Measurements from ENCODE around the gene POU5F1. TPM values are rescaled to one million over a fixed set of nuclear protein-coding genes. Genes with fewer than 3 reads are reported as not detected.
A peak's percentile ranks its signal among the peaks of the same experiment; 100 is the strongest.

The POU5F1 gene
- total RNA-seq, 1 donor from 2014 or later = 1.6 TPM

GRCh38 chr6:31144296-31144969 lies 26.0 kb downstream of the POU5F1 start:
- no peak for DNase-seq (ENCODE audit: low read depth, low spot score)

DNA sequence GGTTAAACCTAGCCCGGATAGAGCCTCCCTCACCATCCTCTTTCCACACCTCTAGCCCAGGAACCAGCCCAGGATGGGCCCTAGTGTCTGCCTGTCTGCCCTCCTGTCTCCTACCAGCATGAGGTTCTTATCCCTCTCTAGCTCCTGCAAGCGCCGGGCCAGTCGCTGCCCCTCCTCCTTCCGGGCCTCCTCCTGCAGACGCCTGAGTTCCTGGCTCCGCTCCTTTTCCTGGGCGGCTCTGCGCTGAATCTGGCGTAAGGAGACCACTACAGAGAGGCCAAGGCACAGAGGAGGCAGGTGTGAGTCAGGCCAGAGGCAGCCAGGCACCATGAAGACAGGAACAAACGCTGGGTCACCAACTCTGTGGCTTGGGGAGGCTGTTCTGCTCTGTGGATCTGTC lies 27.3 kb downstream of the POU5F1 start:
- no peak for DNase-seq (ENCODE audit: low read depth, low spot score)

GRCh38 chr6:31142361-31142761 lies 28.1 kb downstream of the POU5F1 start:
- DNase-seq (ENCODE audit: low read depth, low spot score) = no peak

DNA sequence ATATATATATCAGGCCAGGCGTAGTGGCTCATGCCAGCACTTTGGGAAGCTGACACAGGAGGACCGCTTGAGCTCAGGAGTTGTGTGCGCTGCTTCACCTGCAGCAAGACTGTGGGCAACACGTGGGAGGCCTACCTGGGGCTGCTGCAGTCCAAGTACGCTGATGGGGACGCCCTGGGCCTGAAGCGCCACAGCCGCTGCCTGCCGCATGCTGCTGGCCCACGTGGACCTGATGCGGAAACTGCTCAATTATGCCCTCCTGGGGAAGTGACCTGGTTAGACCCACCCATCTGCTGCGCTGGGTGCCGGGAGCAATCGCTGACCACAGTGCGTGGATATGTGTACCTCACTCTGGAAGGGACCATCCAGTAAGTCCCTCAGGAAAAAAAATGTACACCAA lies 29.8 kb downstream of the POU5F1 start:
- DNase-seq (ENCODE audit: low read depth, low spot score) = no peak

DNA sequence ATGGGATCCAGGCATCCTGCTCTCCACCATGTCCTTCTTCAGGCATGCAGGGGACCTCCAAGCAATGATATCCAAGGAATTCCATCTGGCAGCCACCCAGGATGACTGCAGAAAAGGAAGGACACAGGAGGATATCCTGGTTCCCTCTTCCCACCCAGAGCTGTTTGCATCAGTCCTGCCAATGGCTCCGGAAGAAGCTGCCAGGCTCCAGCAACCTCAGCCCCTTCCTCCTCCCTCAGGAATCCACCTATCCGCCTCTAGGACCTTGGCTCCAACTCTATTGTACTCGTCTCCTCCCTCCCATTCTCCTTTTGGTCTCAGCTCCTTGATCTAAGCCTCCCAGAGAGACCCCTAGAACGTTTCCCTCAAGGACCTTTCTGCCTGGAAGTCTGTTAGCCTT lies 30.9 kb downstream of the POU5F1 start:
- no peak for DNase-seq (ENCODE audit: low read depth, low spot score)

DNA sequence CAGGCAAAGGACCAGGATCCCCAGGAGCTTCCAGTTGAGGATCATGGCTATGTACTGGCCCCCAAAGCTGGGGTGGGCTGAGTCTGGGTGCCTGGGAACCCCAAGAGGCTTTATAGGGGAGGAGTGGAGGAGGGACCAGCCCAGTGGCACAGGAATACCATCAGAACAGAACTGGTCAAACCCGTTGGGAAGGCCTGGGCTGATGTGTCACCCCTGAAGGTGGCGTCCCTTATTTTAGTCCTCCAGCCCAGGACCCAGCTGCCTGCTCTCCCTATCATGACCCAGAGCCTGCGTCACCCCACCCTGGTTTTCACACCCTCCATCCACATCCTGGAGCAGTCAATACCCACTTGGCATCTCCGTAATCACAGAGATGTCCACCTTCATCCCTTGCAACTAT lies 31.5 kb downstream of the POU5F1 start, which contains the start of gene PSORS1C2:
Gene PSORS1C2 (minus strand): TSS at position 85 of the 400 bp plus-strand sequence. CDS start 40 bp downstream, at position 45.
- no peak for DNase-seq (ENCODE audit: low read depth, low spot score)

DNA sequence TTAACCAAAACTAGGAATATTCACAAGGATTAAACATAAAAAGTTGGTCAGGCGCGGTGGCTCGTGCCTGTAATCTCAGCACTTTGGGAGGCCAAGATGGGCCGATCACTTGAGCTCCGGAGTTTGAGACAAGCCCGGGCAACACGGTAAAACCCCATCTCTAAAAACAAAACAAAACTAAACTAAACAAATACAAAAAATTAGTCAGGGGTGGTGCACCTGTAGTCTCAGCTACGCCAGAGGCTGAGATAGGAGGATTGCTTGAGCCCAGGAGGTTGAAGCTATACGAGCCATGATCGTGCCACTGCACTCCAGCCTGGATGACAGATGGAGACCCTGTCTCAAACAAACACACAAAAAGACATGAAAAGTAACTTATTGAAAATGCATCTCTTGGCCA lies 34.8 kb downstream of the POU5F1 start:
- no peak for DNase-seq (ENCODE audit: low read depth, low spot score)

DNA sequence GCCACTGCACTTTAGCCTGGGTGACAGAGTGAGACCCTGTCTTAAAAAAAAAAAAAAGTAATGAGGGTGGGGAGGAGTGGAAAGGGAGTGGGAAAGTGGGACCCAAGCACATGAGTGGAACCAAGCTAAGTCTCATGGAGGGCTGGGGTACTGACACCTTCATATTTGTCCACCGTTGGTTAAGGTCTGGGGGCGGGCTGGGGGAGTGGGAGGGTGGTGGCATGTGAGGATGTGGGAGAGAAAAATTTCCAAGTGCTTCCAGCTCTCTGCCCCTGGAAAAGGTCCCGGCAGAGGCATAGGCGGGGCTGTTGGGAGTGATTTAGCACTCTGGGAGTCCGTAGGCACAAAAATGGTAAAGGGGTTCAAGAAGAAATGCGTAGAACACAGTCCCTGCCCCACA lies 37.7 kb downstream of the POU5F1 start:
- DNase-seq (ENCODE audit: low read depth, low spot score) = no peak

DNA sequence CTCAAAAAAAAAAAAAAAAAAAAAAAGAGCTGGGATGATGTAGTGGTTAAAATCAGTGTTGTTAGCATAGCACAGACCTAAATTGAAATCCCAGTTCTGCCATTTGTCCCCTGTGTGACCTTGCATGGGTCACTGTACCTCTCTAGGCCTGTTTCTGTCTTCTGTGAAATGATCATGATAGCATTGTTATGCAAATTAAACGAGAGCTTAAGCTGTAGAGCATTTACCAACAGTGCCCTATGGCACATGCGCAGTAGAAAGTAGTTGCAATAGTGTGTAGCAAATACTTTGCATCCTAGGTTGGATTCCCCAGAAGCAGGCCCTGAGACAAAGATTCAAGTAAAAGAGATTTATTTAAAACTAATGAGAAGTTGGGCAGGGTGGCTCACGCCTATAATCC lies 38.9 kb downstream of the POU5F1 start:
- DNase-seq (ENCODE audit: low read depth, low spot score) = no peak

DNA sequence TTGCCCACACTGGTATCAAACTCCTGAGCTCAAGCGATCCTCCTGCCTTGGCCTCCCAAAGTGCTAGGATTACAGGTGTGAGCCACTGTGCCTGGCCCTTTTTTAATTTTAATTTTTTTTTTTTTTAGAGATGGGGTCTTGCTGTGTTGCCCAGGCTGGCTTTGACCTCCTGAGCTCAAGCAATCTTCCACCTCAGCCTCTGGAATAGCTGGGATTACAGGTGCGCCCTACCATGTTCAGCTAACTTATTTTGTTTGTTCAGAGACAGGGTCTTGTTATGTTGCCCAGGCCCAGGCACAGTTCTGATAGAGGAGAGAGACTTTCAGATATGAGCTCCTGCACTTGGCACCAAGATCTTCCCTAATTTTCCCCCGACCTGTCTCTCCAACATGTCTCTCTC lies 39.7 kb downstream of the POU5F1 start:
- DNase-seq (ENCODE audit: low read depth, low spot score) = no peak

GRCh38 chr6:31129130-31129529 lies 41.4 kb downstream of the POU5F1 start:
- no peak for DNase-seq (ENCODE audit: low read depth, low spot score)

DNA sequence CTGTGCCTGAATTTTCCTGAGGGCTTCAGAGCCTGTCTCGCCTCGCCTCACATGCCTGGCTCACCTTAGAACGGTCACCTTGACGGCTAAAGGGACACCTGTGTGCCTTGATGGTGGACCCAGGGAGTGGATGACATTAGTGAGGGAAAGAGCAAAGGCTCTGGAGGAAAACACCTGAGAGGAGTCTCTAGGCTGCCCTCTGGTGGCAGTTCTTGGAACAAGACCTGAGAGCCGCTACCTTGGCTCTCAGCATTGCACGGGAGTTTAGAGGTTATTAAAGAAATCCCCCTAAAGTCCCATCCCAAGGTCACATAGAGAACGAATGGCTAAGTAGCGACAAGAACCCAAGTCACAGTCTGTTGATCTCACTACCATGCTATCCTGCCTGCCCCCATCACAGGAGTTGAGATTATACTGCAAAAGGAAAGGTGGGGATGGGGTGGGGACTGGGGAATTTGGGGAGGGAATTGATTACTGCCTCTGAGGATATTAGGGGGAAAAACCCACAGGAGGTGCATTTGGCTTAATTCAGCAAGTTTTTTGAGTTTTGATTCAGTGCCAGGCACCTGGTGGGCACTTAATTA lies 42.3 kb downstream of the POU5F1 start:
- DNase-seq (ENCODE audit: low read depth, low spot score) = no peak

DNA sequence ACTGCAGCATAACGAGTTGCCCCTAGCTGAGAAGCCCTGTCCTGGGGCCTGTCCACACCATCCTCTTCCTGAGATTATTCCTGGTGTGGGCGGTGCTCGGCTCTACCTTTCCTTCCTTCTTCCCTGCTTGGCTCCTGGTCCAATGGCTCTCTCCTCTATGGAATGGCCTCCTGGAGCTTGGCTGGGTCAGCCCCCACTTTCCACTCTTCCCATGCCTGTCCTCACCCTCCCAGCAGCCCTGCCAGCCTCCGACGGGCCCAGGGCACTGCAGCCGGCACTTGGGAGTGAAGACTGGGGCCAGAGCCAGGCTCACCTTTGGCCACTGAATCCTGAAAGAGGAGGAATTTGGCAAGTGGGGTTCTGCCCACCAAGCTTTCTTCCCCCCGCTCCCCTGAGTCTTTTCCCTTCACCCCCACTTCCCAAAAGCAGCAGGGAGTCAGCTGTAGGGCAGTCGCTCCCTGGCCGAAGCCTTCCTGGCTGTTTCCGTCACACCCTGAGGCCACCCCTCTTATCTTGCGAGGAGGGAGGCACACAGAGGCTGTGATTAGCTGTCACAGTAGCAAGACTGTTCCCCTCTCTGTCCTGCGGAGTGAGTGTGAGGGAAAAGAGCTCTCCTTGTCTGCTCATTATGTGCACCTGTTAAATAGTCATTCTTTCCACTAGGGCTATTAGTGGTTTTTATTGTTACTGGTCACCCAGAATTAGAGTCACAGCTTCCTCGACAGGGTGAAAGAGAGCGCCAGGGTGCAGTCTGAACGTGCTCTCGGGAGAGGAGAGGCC lies 43.9 kb downstream of the POU5F1 start:
- DNase-seq (ENCODE audit: low read depth, low spot score) = no peak

- no peak for DNase-seq (ENCODE audit: low read depth, low spot score)
These were observed 44.7 kb downstream of the POU5F1 start for GRCh38 chr6:31125586-31126363.

- DNase-seq (ENCODE audit: low read depth, low spot score) = peak; percentile 56
These were observed 45.3 kb downstream of the POU5F1 start for GRCh38 chr6:31125162-31125561.

GRCh38 chr6:31122791-31123706 lies 47.4 kb downstream of the POU5F1 start:
- DNase-seq (ENCODE audit: low read depth, low spot score) = peak; percentile 84

GRCh38 chr6:31121131-31121790 lies 49.2 kb downstream of the POU5F1 start:
- DNase-seq (ENCODE audit: low read depth, low spot score) = no peak

- DNase-seq (ENCODE audit: low read depth, low spot score) = no peak
These were observed 50.1 kb downstream of the POU5F1 start, which contains the start of gene CDSN for GRCh38 chr6:31120151-31120915. Gene CDSN, minus strand, starts transcription at chr6:31120446. Its CDS starts 27 bp downstream, at chr6:31120419.

- DNase-seq (ENCODE audit: low read depth, low spot score) = no peak
These were observed 52.3 kb downstream of the POU5F1 start for GRCh38 chr6:31118178-31118577.

Measured in pulmonary artery endothelial cell (primary cell).